Activated effector memory CD4-positive, alpha-beta T cell treated with Interleukin-2 at 50 U/mL for 16 hours (primary cell): ENCODE results near the gene CMTR1.
A peak's percentile ranks its signal among the peaks of the same experiment; 100 is the strongest.

ENCODE experiments used
- DNase-seq: peaks from one replicate; pipeline ENCODE4 v3.0.0-alpha.2; 2020

The CMTR1 gene

GRCh38 chr6:37516076-37516919 is 83.3 kb downstream of the CMTR1 start:
- peak; percentile 85 for DNase-seq

- peak; percentile 32 for DNase-seq
Measured at GRCh38 chr6:37516920-37517405, 83.9 kb downstream of the CMTR1 start.

DNA sequence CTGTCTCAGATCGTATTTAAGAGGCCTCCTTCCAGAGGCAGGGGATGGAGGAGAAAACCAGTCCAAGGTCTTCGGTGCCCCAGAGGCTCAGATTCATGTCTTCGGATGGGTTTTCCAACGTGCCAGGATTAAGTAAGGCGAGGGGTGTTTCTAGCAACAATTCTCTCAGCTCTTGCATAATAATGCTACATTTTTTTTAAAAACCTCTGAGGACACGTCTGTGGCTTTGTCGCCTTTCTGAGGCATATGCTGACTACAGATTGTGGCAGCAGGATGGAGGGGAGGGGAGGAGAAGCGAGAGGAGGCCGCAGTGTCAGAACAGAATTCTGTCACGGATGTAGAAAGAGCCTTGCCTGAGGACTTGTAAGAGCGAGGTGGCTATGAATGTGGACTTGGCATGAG is 84.4 kb downstream of the CMTR1 start:
- DNase-seq, result peak; percentile 73

DNA sequence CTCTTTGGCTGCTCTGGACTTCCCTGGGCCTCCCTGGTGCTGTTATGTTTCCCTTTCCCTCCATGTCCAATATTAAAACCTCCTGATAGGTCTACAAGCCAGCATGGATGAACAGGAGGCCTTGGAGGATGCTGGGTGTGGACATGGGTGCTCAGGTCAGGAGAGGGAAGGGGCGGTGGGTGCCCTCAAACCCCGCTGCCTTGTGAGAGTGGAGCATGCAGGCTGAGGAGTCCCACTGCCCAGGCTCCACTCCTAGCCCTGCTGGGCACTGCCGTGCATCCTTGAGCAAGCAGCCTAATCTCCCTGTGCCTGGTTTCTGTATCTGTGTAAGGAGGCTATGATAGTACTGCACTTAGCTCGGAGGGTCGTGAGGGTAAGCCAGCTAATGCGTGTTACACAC is 85.1 kb downstream of the CMTR1 start:
- DNase-seq, result no peak

DNA sequence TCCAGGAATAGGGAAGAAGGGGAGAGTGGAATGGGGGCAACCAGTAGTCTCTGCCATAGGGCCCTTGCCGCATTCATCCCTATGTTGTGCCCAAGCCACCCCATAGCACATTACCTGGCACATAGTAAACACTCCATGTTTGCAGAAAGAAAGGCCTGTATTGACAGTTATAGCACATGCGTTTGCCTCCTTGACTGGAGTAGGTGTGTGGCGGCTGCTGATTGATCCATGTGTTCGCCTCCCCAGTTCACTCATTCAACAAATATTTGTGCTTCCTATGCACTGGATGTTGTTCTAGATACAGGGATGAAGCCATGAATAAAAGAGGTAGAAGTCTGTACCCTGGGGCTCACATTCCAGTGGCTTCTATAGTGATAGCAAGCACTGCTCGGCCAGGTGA is 86.4 kb downstream of the CMTR1 start:
- no peak for DNase-seq

DNA sequence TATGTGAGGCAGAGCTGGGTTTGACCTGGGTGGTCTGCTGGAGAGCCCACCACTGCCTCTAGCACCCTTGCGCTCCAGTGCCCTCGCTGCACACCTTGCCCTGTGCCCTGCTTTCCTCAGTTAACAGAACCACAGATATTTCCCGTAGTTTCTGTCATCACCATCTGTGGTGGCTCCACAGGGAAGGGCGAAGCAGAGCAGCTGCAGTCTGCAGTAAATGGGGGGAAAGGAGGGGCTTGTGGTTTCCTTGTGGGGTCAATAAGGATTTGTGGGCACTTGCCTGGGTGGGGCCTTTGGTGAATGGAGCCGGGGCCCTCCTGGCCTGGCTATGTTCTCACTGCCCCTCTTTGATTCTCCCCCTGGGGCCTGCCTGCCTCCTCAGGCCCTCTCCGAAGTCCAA is 87.9 kb downstream of the CMTR1 start:
- DNase-seq, result no peak

- no peak for DNase-seq
Measured at GRCh38 chr6:37521674-37522073, 88.7 kb downstream of the CMTR1 start.

GRCh38 chr6:37522836-37523235 is 89.8 kb downstream of the CMTR1 start:
- DNase-seq, result no peak

GRCh38 chr6:37523412-37523811 is 90.4 kb downstream of the CMTR1 start:
- no peak for DNase-seq

DNA sequence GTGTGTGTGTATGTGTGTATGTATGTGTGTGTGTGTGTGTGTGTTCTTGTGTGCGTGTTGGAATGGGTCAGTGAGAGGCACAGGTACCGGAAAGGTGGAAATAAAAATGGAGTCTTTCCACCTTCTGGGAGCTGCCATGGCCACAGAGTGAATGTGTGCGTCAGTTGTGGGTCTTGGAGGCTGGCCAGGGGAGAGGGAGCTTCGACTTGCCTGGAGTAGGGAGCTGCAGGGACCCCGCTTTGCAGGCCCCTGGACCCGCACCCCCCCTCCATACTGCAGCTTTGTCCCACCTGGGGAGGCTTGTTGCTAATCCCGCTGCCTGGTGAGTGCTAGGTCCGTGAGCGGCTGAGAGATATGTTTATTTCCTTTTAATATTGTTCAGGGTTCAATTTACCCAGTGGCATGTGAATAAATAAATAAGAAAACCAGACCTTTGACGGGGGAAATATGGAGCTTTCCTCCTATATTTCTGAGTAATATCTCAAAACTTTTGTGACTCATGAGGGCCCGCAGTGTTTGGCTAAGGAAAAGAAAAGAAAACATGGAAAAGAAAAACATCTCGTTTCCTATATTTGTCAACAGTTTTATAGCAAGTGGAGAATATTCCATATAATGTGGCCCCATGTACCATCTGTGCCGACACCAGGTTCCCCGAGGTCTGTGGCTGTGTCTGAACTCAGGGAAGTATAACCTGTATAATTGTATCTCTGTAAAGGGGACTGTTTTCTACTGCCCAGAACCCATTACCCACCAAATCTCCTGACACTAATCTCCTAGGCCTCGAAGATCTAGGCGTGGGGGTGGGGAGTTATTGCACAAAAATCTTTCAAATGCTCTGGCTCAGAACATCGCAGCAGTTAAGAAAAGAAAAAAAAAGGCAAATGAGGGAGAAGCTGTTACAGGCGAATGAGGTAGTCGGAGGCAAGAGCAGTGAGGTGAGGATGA is 91.3 kb downstream of the CMTR1 start:
- DNase-seq, result no peak

GRCh38 chr6:37524970-37525318 is 91.9 kb downstream of the CMTR1 start:
- no peak for DNase-seq

DNA sequence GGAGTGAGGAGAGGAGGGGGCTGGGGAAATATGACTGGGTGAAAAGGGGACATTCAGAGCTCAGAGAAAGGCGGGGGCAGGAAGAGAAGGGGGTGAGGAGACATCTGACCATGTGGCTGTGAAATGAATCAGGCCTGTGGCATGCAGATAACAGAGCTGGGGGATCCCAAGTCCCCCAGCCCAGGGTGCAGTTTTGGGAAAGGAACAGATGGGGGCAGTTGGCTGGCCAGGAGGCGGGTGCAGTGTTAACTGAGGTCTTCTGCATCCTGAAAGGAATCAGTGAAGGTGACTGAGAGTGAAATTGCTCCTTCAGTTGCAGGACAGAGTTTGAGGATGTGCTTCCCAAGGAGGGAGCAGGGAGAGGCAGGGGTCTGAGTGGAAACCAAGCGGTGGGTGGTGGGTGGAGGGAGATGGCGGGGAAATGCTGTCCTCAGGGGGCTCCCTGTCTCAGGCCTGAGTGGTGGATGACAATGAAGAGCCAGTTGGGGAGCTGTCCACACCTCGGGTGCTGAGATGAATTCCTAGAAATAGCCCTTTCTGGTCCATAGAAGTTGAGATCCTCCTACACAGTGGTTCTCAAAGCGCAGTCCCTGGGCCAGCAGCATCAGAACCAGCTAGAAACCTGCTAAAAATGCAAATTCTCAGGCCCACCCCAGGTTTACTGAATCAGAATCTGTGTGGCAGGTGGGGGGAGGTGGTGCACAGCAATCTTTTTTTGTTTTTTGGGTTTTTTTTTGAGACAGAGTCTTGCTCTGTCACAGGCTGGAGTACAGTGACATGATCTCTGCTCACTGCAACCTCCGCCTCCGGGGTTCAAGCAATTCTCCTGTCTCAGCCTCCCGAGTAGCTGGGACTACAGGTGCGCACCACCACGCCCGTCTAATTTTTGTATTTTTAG is 92.7 kb downstream of the CMTR1 start:
- DNase-seq, result no peak

DNA sequence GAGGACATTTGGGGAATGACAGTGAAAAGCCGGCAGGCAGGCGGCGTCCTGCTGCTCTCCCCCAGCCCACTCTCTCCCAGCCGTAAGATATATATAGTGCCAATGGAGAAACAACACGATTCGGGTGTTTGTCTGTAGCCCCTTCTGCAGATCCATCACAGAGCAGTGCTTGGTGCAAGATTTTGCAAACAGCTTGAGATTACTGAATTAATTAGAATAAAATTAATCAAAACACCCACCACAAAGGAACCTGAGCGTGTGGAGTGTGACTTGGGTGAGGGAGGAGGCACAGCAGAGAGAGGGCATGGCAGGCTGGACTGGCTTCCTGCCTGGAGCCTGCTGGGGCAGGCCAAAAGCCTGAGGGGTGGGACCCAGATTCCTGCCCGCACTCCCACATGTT is 95.5 kb downstream of the CMTR1 start:
- DNase-seq, result no peak

GRCh38 chr6:37530297-37530696 is 97.3 kb downstream of the CMTR1 start:
- DNase-seq, result no peak

DNA sequence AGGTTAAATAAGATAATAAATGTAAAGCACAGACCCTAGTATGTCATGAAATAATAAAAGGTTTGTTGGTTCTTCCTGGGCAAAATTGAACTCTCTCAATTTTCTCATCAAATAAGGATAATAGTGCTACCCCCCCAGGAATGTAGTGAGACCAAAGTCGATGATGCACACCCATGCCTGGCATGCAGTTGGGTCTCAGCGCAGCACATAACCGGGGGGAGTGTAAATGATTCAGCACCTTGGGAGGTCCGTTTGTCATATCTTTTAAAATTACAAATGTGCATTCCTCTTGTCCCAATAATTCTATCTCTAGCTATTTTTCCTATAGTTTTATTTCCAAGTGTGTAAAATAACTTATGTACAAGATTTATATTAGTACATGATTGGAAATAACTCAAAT is 98.0 kb downstream of the CMTR1 start:
- DNase-seq, result no peak
